Esophagus (tissue), 2 donors: Measurements from ENCODE around the gene QARS1. TPM values are rescaled to one million over a fixed set of nuclear protein-coding genes. Genes with fewer than 3 reads are reported as not detected.

ENCODE experiments used
- H3K27ac ChIP-seq, 2 donors: one replicate each; pipeline ENCODE4 v1.5.1; 2013; ENCODE audit warnings: low read depth in 2 of 2, mild to moderate bottlenecking in 2 of 2, inconsistent platforms in 1 of 2, low read length in 1 of 2, moderate library complexity in 1 of 2
- H3K27me3 ChIP-seq, 2 donors: one replicate each; pipeline ENCODE4 v1.6.1; 2013; ENCODE audit warnings: low read length in 2 of 2, control low read depth in 1 of 2, mild to moderate bottlenecking in 1 of 2; ENCODE audit not compliant: insufficient read depth in 2 of 2, control insufficient read depth in 1 of 2
- H3K36me3 ChIP-seq, 2 donors: one replicate each; pipeline ENCODE4 v1.6.1; 2013; ENCODE audit warnings: low read length in 1 of 2; ENCODE audit not compliant: control insufficient read depth in 2 of 2, insufficient read depth in 2 of 2
- H3K4me1 ChIP-seq, 2 donors: one replicate each; pipeline ENCODE4 v1.6.1; 2013; ENCODE audit warnings: low read length in 1 of 2; ENCODE audit not compliant: control insufficient read depth in 2 of 2, insufficient read depth in 2 of 2
- H3K4me3 ChIP-seq, 2 donors: one replicate each; pipeline ENCODE4 v1.5.1; 2013; ENCODE audit warnings: low read length in 2 of 2, mild to moderate bottlenecking in 2 of 2, low read depth in 1 of 2, moderate library complexity in 1 of 2
- H3K9me3 ChIP-seq, 2 donors: one replicate each; pipeline ENCODE4 v1.6.1; 2013; ENCODE audit warnings: mild to moderate bottlenecking in 2 of 2, low read depth in 1 of 2, low read length in 1 of 2, moderate library complexity in 1 of 2; ENCODE audit not compliant: control insufficient read depth in 2 of 2, insufficient read depth in 1 of 2
- WGBS, 2 donors: extraction: QIAGEN DNeasy Blood & Tissue Kit; methylation state at CpG; one replicate each; pipeline ENCODE4 v1.1.7; 2013; 5-methylcytosine and 5-hydroxymethylcytosine counted together
- polyA plus RNA-seq, 2 donors: library from polyadenylated mRNA; stranded (reverse); fragments of 200-250 nt; gene quantifications; one replicate each; pipeline ENCODE4 v1.2.3, GENCODE V29; 2013
- donor health status: healthy with polysubstance abuse.
- donor health status: Bipolar disorder and iron deficiency.

QARS1 gene
- polyA plus RNA-seq, 2 donors, result 228 to 237 TPM

DNA sequence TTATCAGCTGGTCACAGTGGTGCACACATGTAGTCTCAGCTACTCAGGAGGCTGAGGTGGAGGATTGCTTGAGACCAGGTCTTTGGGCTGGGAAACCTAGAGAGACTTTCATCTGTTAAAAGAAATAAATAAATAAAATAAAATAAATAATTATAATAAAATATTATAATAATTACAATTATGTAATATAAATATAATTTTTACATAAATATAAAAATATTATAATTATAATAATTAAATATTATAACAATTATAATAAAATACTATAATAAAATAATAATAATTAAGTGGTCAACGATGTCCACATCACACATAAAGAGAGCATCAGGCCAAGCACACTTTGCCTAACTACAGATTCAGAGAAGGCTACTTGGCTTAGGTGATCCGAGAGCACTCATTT, 25.3 kb downstream of the QARS1 start:
- H3K9me3 ChIP-seq, result no peaks in the 10 kb centered on the region
- H3K27me3 ChIP-seq, result no peaks in the 10 kb centered on the region
- H3K27ac ChIP-seq, result no peak overlapping the region
- 95% methylated on average over 2 of the region's 2 CpGs for WGBS, 2 donors
- H3K36me3 ChIP-seq, result peaks cover 11 to 15% of the 10 kb centered on the region in 2 donors
- no peaks in the 10 kb centered on the region for H3K4me1 ChIP-seq
- H3K4me3 ChIP-seq, result no peak overlapping the region

DNA sequence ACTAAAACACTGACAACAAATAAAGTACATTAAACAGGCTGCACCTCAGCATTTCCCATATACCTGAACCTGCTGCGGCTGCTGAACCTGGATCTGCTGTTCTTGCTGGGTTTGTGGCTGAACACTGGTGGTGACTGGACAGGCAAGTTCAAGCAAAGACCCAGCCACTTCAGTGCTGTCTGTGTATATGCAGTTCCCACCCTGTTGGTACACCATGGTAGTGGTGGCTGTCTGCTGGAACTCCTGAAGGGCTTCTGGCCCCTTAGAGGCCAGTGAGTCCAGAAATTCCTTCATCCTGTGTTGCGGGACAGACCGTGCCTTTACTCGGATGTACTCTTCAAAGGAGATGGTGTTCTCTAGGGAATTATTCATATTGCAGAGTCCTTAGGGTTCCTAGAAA, 27.9 kb downstream of the QARS1 start:
- WGBS, 2 donors, result 89 to 95% methylated on average over 4 of the region's 4 CpGs
- Histone ChIP-seq H3K27me3 (no peaks in the 10 kb centered on the region), H3K4me3 (no peak overlapping the region), H3K4me1 (no peaks in the 10 kb centered on the region), H3K9me3 (no peaks in the 10 kb centered on the region), H3K27ac (no peak overlapping the region), H3K36me3 (peaks cover 21 to 23% of the 10 kb centered on the region in 2 donors)

DNA sequence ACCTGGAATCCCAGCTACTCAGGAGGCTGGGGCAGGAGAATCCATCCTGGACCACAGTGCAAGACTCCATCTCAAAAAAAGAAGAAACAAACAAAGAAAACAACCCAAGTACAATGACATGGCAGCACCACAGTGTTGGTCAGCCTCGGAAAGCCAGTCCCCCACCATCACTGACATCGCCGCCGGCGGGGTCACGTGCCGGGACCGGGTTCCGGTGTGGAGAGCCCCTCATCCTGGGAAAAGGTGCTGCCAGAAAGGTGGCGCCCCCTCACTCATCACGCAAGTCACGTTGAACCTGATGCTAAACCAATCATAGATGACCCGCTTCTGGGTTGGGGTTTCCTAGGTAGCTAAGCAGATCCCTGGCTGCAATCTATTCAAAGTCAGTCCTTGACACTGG, 28.4 kb downstream of the QARS1 start:
- Histone ChIP-seq H3K27ac (no peak overlapping the region), H3K36me3 (peaks cover 21 to 24% of the 10 kb centered on the region in 2 donors), H3K27me3 (no peaks in the 10 kb centered on the region), H3K4me3 (no peak overlapping the region), H3K9me3 (no peaks in the 10 kb centered on the region), H3K4me1 (no peaks in the 10 kb centered on the region)
- 95 to 96% methylated on average over 13 of the region's 13 CpGs for WGBS, 2 donors

DNA sequence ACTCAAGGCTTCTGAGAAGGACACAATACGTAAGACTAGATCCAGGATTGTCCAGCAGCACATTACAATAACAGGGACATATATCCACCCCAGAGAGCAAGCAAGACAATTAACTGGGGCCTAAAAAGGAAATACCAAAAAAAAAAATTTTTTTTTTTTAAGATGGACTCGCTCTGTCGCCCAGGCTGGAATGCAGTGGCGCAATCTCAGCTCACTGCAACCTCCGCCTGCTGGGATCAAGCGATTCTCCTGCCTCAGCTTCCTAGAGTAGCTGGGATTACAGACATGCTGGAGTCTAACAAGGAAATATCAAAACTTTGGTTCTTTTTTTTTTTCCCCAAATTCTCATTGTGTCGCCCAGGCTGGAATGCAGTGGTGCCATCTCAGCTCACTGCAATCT, 46.5 kb downstream of the QARS1 start:
- WGBS, 2 donors, result 93 to 94% methylated on average over 7 of the region's 7 CpGs
- Histone ChIP-seq H3K36me3 (peaks cover 14 to 20% of the 10 kb centered on the region in 2 donors), H3K4me1 (no peaks in the 10 kb centered on the region), H3K9me3 (no peaks in the 10 kb centered on the region), H3K27me3 (no peaks in the 10 kb centered on the region), H3K4me3 (no peak overlapping the region), H3K27ac (no peak overlapping the region)

DNA sequence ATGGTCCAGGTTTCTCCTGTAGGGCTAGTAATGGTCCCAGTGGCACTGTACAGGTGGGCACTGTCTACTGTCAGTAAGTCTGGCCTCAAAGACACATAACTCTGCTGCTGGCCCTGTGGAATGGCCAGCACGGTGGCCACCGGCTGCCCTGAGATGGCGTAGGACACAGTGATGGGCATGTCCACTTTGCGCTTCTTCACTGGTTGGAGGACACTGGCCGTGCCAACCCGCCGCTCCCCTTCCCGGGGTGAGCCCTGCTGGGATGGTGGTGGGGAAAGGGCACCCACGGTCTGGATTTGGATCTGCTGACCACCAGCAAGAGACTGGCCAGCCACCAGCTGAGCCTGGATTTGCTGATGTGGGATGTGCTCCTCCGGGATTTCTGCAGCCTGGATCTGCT, 47.3 kb downstream of the QARS1 start:
- Histone ChIP-seq H3K27ac (no peak overlapping the region), H3K27me3 (no peaks in the 10 kb centered on the region), H3K4me3 (no peak overlapping the region), H3K4me1 (no peaks in the 10 kb centered on the region), H3K36me3 (peaks cover 14 to 22% of the 10 kb centered on the region in 2 donors), H3K9me3 (no peaks in the 10 kb centered on the region)
- WGBS, 2 donors, result 96 to 97% methylated on average over 10 of the region's 10 CpGs

DNA sequence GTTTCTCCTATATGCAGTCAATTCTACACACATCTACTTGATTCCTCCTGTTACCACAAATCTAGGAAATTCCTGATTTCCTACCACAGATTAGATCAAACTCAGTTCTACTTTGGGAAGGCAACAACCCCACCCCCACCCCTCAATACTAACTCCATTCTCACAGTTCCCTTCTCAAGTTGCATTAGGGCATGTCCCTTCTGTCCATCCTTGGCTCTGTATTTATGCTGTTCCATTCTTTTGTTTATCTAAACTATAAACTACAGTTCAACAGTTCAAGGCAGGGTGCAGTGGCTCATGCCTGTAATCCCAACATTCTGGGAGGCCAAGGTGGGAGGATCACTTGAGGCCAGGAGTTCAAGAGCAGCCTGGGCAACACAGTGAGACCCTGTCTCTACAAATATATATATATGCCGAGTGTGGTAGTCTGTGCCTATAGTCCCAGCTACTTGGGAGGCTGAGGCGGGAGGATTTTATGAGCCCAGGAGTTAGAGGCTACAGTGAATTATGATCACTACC, 50.2 kb downstream of the QARS1 start:
- 97 to 99% methylated on average over 2 of the region's 2 CpGs for WGBS, 2 donors
- no peaks in the 10 kb centered on the region for H3K9me3 ChIP-seq
- no peak overlapping the region for H3K4me3 ChIP-seq
- H3K36me3 ChIP-seq, result peaks cover 14 to 19% of the 10 kb centered on the region in 2 donors
- no peaks in the 10 kb centered on the region for H3K27me3 ChIP-seq
- no peak overlapping the region for H3K27ac ChIP-seq
- H3K4me1 ChIP-seq, result no peaks in the 10 kb centered on the region

DNA sequence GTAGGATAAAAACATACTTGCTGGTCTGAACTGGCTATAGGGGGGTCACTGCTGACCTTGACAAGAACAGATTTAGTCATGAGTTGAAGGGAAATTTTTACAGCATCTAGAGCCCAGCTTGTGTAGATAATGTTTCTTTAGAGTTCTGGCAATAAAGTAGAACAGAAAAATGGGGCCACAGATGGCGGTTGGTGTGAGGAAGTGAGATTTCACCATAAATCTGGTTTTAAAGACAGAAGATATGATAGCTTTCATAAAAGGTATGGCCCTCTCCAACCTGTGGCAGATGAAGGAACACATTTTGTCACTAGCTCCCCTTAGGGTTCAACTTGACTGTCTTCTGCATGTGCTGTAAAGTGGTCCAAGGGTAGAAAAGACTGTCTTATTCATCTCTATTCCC, 51.0 kb downstream of the QARS1 start:
- H3K4me3 ChIP-seq, result no peak overlapping the region
- no peaks in the 10 kb centered on the region for H3K27me3 ChIP-seq
- 94 to 100% methylated on average over 1 of the region's 1 CpG for WGBS, 2 donors
- H3K36me3 ChIP-seq, result peaks cover 14 to 19% of the 10 kb centered on the region in 2 donors
- no peak overlapping the region for H3K27ac ChIP-seq
- H3K9me3 ChIP-seq, result no peaks in the 10 kb centered on the region
- H3K4me1 ChIP-seq, result no peaks in the 10 kb centered on the region

Other genes with a start within 250 kb of the QARS1 start
- 1 to 10 TPM; 5.8 to 9.0 TPM for gene SLC25A20, start 205.9 kb downstream of the QARS1 start, polyA plus RNA-seq
- gene ARIH2, start 185.9 kb downstream of the QARS1 start, polyA plus RNA-seq, result 10 to 100 TPM; 32.8 to 36.5 TPM
- 10 to 100 TPM; 10.7 to 14.5 TPM for gene P4HTM, start 114.5 kb downstream of the QARS1 start, polyA plus RNA-seq
- 10 to 100 TPM; 64.5 to 79.0 TPM for gene WDR6, start 97.4 kb downstream of the QARS1 start, polyA plus RNA-seq
- gene DALRD3, start 86.2 kb downstream of the QARS1 start, polyA plus RNA-seq, result 10 to 100 TPM; 22.2 to 26.9 TPM
- 10 to 100 TPM; 65.1 to 65.7 TPM for gene NDUFAF3, start 82.6 kb downstream of the QARS1 start, polyA plus RNA-seq
- 100 to 1,000 TPM; 121 to 176 TPM for gene IMPDH2, start 75.4 kb downstream of the QARS1 start, polyA plus RNA-seq
- gene QRICH1, start 10.7 kb downstream of the QARS1 start, polyA plus RNA-seq, result 10 to 100 TPM; 31.9 to 38.2 TPM
- gene USP19, start 16.1 kb upstream of the QARS1 start, polyA plus RNA-seq, result 10 to 100 TPM; 17.9 to 19.4 TPM
- 100 to 1,000 TPM; 123 to 219 TPM for gene LAMB2, start 28.3 kb upstream of the QARS1 start, polyA plus RNA-seq
- 10 to 100 TPM; 10.1 to 19.1 TPM for gene CCDC71, start 61.6 kb upstream of the QARS1 start, polyA plus RNA-seq
- 10 to 100 TPM; 24.5 to 39.0 TPM for gene KLHDC8B, start 66.8 kb upstream of the QARS1 start, polyA plus RNA-seq
- 1 to 10 TPM; 4.2 to 6.6 TPM for gene C3orf62, start 172.5 kb upstream of the QARS1 start, polyA plus RNA-seq
- gene USP4, start 235.3 kb upstream of the QARS1 start, polyA plus RNA-seq, result 10 to 100 TPM; 24.7 to 28.5 TPM